Measurements from ENCODE around the gene HOXD10. TPM values are rescaled to one million over a fixed set of nuclear protein-coding genes. Genes with fewer than 3 reads are reported as not detected.

The HOXD10 gene
- total and polyA plus RNA-seq, 2 experiments from 2014 or later = not detected

GRCh38 chr2:176111309-176111663, 5.3 kb upstream of the HOXD10 start:
- H3K27me3 ChIP-seq = peaks cover 99% of the 10 kb centered on the region
- no peak overlapping the region for H3K4me3 ChIP-seq
- H3K36me3 ChIP-seq = no peaks in the 10 kb centered on the region
- peaks cover 2% of the 10 kb centered on the region for H3K4me1 ChIP-seq (ENCODE audit: low read depth)
- no peaks in the 10 kb centered on the region for H3K9me3 ChIP-seq (ENCODE audit: low read depth)
- peak; percentile 57 to 75 for DNase-seq (ENCODE audit: low read depth in 1 of 2, low spot score in 1 of 2)
- peak; percentile 80 for TF ChIP-seq CTCF (IDR thresholded peaks at IDR 0.05; ENCODE audit: low read depth, low read length)
- no peak overlapping the region for H3K27ac ChIP-seq

GRCh38 chr2:176111846-176112374, 4.7 kb upstream of the HOXD10 start:
- peaks cover 2% of the 10 kb centered on the region for H3K4me1 ChIP-seq (ENCODE audit: low read depth)
- no peak for DNase-seq (ENCODE audit: low read depth in 1 of 2, low spot score in 1 of 2)
- no peak overlapping the region for H3K27ac ChIP-seq
- no peak for TF ChIP-seq CTCF (IDR thresholded peaks at IDR 0.05; ENCODE audit: low read depth, low read length)
- no peak overlapping the region for H3K4me3 ChIP-seq
- H3K27me3 ChIP-seq = peaks cover 99% of the 10 kb centered on the region
- H3K36me3 ChIP-seq = no peaks in the 10 kb centered on the region
- H3K9me3 ChIP-seq (ENCODE audit: low read depth) = no peaks in the 10 kb centered on the region

GRCh38 chr2:176112375-176113302, 3.9 kb upstream of the HOXD10 start:
- H3K27ac ChIP-seq = no peak overlapping the region
- no peak for DNase-seq (ENCODE audit: low read depth in 1 of 2, low spot score in 1 of 2)

GRCh38 chr2:176114120-176114929, 2.3 kb upstream of the HOXD10 start:
- H3K27me3 ChIP-seq = peaks cover 100% of the 10 kb centered on the region
- H3K9me3 ChIP-seq (ENCODE audit: low read depth) = no peaks in the 10 kb centered on the region
- TF ChIP-seq CTCF (IDR thresholded peaks at IDR 0.05; ENCODE audit: low read depth, low read length) = no peak
- no peak overlapping the region for H3K27ac ChIP-seq
- no peak for DNase-seq (ENCODE audit: low read depth in 1 of 2, low spot score in 1 of 2)
- no peaks in the 10 kb centered on the region for H3K4me1 ChIP-seq (ENCODE audit: low read depth)
- H3K36me3 ChIP-seq = no peaks in the 10 kb centered on the region
- H3K4me3 ChIP-seq = no peak overlapping the region

More at GRCh38 chr2:176112375-176113302, 3.9 kb upstream of the HOXD10 start:
- no peaks in the 10 kb centered on the region for H3K9me3 ChIP-seq (ENCODE audit: low read depth)
- no peaks in the 10 kb centered on the region for H3K36me3 ChIP-seq
- H3K4me3 ChIP-seq = no peak overlapping the region
- TF ChIP-seq CTCF (IDR thresholded peaks at IDR 0.05; ENCODE audit: low read depth, low read length) = no peak
- H3K27me3 ChIP-seq = peaks cover 100% of the 10 kb centered on the region
- H3K4me1 ChIP-seq (ENCODE audit: low read depth) = no peaks in the 10 kb centered on the region

- H3K27ac ChIP-seq = no peak overlapping the region
- H3K27me3 ChIP-seq = peaks cover 100% of the 10 kb centered on the region
- DNase-seq (ENCODE audit: low read depth in 1 of 2, low spot score in 1 of 2) = no peak
- no peaks in the 10 kb centered on the region for H3K36me3 ChIP-seq
- no peak for TF ChIP-seq CTCF (IDR thresholded peaks at IDR 0.05; ENCODE audit: low read depth, low read length)
- H3K4me3 ChIP-seq = no peak overlapping the region
- H3K4me1 ChIP-seq (ENCODE audit: low read depth) = no peaks in the 10 kb centered on the region
- no peaks in the 10 kb centered on the region for H3K9me3 ChIP-seq (ENCODE audit: low read depth)
These were observed 1.5 kb upstream of the HOXD10 start for GRCh38 chr2:176114930-176115625.
